ENCODE results near the gene CBFB.
A peak's percentile ranks its signal among the peaks of the same experiment; 100 is the strongest.

CBFB gene

DNA sequence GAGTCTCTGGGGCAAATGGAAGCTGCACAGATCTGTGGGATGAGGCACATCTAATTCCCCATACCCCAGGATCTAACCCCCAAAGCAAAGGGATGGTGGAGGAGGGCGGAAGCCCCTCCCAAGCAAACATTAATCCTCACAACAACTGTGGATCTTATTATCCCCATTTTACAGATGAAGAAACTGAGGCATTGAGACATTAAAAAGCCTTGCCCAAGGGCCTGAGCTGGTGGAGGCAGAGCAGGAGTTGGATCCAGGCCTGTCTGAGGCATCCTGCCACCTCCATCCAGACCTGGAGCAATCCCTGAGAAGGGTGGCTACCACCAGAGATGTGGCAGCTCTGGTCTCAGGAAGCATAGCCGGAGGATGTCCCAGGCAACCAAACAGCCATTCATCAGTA, 17.7 kb upstream of the CBFB start:
- H3K4me3 ChIP-seq (replicated peaks; ENCODE audit: low read depth, low read length): no peak overlapping the region
- TF ChIP-seq, protein P1, sequence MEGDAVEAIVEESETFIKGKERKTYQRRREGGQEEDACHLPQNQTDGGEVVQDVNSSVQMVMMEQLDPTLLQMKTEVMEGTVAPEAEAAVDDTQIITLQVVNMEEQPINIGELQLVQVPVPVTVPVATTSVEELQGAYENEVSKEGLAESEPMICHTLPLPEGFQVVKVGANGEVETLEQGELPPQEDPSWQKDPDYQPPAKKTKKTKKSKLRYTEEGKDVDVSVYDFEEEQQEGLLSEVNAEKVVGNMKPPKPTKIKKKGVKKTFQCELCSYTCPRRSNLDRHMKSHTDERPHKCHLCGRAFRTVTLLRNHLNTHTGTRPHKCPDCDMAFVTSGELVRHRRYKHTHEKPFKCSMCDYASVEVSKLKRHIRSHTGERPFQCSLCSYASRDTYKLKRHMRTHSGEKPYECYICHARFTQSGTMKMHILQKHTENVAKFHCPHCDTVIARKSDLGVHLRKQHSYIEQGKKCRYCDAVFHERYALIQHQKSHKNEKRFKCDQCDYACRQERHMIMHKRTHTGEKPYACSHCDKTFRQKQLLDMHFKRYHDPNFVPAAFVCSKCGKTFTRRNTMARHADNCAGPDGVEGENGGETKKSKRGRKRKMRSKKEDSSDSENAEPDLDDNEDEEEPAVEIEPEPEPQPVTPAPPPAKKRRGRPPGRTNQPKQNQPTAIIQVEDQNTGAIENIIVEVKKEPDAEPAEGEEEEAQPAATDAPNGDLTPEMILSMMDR (IDR thresholded peaks at IDR 0.05; ENCODE audit: low read depth, low read length, missing control alignments): no peak
- DNase-seq (ENCODE audit: extremely low read depth, low read depth): no peak

DNA sequence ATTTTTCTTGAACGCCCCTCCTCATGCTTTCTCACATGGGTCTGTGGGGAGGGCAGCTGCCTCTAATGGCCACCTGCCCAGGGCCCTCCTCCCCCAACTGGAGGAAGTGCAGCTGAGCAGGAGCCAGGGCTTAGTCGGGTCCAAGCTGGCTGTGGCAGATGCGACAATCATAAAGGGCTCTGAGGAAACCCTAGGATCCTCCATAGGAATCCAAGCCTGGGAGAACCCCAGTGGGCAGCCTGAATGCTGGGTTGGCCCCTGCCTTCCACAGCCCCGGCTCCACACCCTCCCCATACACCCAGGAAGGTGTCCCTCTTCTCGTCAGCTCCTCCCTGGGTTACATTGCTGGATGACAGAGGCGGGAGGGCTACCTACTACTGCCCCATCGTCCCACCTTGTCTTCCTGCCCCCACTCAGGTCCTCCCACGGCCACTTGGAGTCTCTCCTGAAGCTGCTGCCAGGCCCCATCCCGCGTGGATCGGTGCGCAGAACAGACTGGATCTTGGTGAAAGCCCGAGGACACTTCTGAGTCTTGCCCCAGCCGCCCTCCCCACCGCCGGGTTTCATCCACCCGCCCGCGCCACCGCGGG, 15.6 kb upstream of the CBFB start:
- no peak for DNase-seq (ENCODE audit: extremely low read depth, low read depth)
- peak overlapping the region; percentile 34 for H3K4me3 ChIP-seq (replicated peaks; ENCODE audit: low read depth, low read length)
- TF ChIP-seq, protein P1 (IDR thresholded peaks at IDR 0.05; ENCODE audit: low read depth, low read length, missing control alignments): no peak

DNA sequence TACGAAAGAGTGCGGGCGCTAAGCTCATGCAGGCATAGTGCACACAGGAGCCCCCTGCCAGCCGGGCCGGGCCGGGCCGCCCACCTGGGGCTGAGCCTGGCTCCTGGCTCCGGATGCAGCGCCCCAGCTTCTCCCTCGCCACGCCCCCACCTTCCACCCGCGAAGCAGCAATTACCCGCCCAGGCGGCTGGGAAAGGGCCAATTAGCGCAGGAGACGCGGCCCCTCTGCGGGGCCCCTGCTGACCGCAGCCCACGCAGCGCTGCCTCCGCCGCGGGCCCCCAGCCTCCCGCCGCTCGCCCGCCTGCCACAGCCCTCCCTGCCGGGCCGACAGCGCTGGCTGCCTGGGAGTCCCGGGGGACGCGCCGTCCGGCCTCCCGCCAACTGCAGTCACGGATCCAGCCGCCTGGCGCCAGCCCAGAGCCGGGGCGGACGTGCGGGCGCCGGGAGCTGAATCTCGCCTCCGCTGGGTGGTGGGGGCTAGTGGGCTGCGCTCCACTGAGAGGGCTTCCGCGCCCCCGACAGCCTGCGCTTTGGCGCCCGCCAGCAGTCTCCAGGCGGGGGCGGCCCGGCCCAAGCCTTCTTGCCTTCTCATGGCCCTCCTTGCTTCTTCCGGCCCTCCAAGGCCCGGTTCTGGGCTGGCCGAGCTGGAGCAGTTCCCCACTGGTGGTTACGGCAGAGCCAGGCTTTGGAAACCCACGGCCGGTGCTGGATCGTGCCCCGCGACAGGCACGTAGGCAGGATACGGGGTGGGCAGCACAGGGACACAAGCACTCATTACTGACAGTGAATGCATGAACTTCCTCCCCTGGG, 14.9 kb upstream of the CBFB start:
- TF ChIP-seq, protein P1 (IDR thresholded peaks at IDR 0.05; ENCODE audit: low read depth, low read length, missing control alignments): no peak
- DNase-seq (ENCODE audit: extremely low read depth, low read depth): no peak
- peak overlapping the region; percentile 34 for H3K4me3 ChIP-seq (replicated peaks; ENCODE audit: low read depth, low read length)

DNA sequence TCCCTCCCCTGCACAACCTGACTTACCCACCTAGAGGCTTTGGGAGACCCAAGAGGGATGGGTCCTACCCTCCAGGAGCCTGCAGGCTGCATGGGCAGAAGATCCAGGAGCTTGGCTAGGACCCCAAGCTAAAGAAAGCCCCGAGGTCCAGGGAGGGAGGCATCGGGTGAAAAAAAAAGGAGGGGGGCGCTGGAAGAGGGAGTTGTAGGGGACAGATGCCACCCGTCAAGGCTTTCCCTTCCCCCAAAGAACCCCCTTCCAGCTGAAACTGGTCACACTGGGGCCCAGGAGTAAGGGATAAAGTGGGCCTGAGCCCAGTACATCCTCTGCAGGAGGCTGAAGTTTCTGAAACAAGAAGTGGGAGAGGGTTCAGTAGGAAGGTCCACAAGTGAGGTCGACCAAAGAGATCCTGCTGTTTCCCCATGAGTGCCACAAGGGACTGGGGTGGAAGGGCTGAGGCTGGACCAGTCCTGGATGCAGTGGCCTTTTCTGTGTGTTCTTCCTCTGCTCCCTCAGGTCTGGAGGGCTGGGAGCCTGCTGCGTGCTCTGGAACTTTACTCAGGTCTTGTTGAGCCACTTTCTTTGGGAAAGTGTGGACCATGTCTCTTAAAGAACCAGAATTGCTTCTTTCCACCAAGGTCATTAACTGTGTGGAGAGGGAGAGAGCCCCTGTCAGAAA, 14.2 kb upstream of the CBFB start:
- H3K4me3 ChIP-seq (replicated peaks; ENCODE audit: low read depth, low read length): no peak overlapping the region

DNA sequence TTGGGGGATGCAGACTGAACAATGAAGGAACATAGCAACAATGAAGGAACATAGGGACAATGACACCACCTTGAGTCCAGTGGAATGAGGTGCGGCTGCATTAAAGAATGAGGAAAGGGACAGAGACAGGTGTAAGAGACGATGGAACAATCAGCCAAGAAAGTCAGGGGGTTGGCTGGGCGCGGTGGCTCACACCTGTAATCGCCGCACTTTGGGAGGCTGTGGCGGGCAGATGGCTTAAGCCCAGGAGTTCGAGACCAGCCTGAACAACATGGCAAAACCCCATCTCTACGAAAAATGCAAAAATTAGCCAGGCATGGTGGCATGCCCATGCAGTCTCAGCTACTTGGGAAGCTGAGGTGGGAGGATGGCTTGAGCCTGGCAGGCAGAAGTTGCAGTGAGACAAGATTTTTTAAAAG, 13.6 kb upstream of the CBFB start:
- TF ChIP-seq, protein P1 (IDR thresholded peaks at IDR 0.05; ENCODE audit: low read depth, low read length, missing control alignments): no peak
- no peak overlapping the region for H3K4me3 ChIP-seq (replicated peaks; ENCODE audit: low read depth, low read length)
- DNase-seq (ENCODE audit: extremely low read depth, low read depth): no peak

More for the DNA sequence above, 14.2 kb upstream of the CBFB start:
- DNase-seq (ENCODE audit: extremely low read depth, low read depth): no peak
- TF ChIP-seq, protein P1 (IDR thresholded peaks at IDR 0.05; ENCODE audit: low read depth, low read length, missing control alignments): no peak

DNA sequence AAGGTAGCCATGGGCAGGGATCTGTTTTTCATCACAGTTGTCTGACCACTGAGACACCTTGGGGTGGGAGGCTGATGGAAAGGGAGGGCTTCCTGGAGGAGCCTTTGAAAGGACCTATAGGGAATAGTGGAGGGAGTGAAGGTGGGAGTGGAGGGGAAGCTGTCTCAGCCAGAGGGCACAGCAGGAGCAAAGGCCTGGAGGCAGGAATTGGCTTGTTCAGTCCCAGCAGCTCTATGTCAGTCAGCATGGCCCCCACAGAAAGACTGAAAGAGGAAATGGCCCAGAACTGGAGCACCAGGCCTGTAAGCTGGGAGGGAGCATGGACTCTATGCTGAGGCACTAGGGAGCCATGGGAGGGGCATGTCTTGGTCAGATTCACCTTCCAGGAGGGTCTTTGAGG, 12.8 kb upstream of the CBFB start:
- no peak overlapping the region for H3K4me3 ChIP-seq (replicated peaks; ENCODE audit: low read depth, low read length)
- TF ChIP-seq, protein P1 (IDR thresholded peaks at IDR 0.05; ENCODE audit: low read depth, low read length, missing control alignments): no peak
- DNase-seq (ENCODE audit: extremely low read depth, low read depth): no peak
